GM12874 (cell line): Measurements from ENCODE around the gene EXOG.

Experiments
- CTCF ChIP-seq: IDR thresholded peaks from 2 replicates; pipeline ENCODE4 v1.5.1; 2011; ENCODE audit warnings: low read depth, mild to moderate bottlenecking, control low read depth, low read length, moderate library complexity; ENCODE audit not compliant: insufficient read depth

Gene EXOG

GRCh38 chr3:38562467-38562925, 66.4 kb downstream of the EXOG start:
- TF ChIP-seq CTCF: no peak

- no peak for TF ChIP-seq CTCF
These were observed 67.1 kb downstream of the EXOG start for GRCh38 chr3:38563070-38563885.

GRCh38 chr3:38563886-38564270, 67.7 kb downstream of the EXOG start:
- TF ChIP-seq CTCF: no peak

GRCh38 chr3:38564631-38565338, 68.6 kb downstream of the EXOG start:
- no peak for TF ChIP-seq CTCF

GRCh38 chr3:38565339-38566214, 69.4 kb downstream of the EXOG start:
- no peak for TF ChIP-seq CTCF

GRCh38 chr3:38566215-38566528, 70.0 kb downstream of the EXOG start:
- TF ChIP-seq CTCF: no peak

GRCh38 chr3:38567498-38567897, 71.4 kb downstream of the EXOG start:
- no peak for TF ChIP-seq CTCF
